ENCODE data around the gene CDC123. TPM values are rescaled to one million over a fixed set of nuclear protein-coding genes. Genes with fewer than 3 reads are reported as not detected.

The CDC123 gene
- polyA plus RNA-seq (2011; rRNA removed) (122 and 157 TPM in 2 replicates), polyA minus RNA-seq (2011; rRNA and poly(A)+ RNA removed) (80.1 and 159 TPM in 2 replicates)

- ChIA-PET CTCF (interaction anchor here (0.6 to 3.4 kb wide), 4 partner anchors 11 to 461 kb away, joined by 3 to 15 read pairs (median 6); no protein-coding TSS in a partner anchor), POLR2A (interaction anchor here (0.8 kb wide), 1 partner anchor 153 kb away, joined by 3 read pairs; the partner anchor contains the start of gene UPF2)
- Histone ChIP-seq H3K4me3 (ENCODE audit: low read depth, low read length) (peak within 1 kb of the TSS; percentile 79), H3K36me3 (ENCODE audit: control insufficient read depth, insufficient read depth, low read length) (no peaks in the 10 kb centered on the region; the same call in 1 of the 2 replicates), H3K27me3 (ENCODE audit: control insufficient read depth, insufficient read depth, low read length) (no peaks in the 10 kb centered on the region)
- peak; percentile 54 for DNase-seq (ENCODE audit: low read depth)
- 0 out of 2 replicates have a peak, but pooled peaks have one; percentile 9 for TF ChIP-seq CTCF (IDR thresholded peaks at IDR 0.05; ENCODE audit: insufficient read depth, low read depth, low read length)
Measured at GRCh38 chr10:12195603-12196506, at the start of gene CDC123, which contains the start of gene NUDT5. CDC123 (plus strand) TSS chr10:12196188; CDS start chr10:12196246, 58 bp downstream. NUDT5 (minus strand) TSS chr10:12195891; CDS start chr10:12186291, 9,600 bp downstream.

- no peak for DNase-seq (ENCODE audit: low read depth)
- CTCF ChIA-PET, result interaction anchor here (1.2 kb wide), 1 partner anchor 20 kb away, joined by 3 read pairs; no protein-coding TSS in a partner anchor
- no peaks in the 10 kb centered on the region for H3K27me3 ChIP-seq (ENCODE audit: control insufficient read depth, insufficient read depth, low read length)
- no peaks in the 10 kb centered on the region; the same call in 1 of the 2 replicates for H3K36me3 ChIP-seq (ENCODE audit: control insufficient read depth, insufficient read depth, low read length)
- no peak overlapping the region for H3K4me3 ChIP-seq (ENCODE audit: low read depth, low read length)
- no peak for TF ChIP-seq CTCF (IDR thresholded peaks at IDR 0.05; ENCODE audit: insufficient read depth, low read depth, low read length)
- POLR2A ChIA-PET, result no interaction called here
Measured at GRCh38 chr10:12150163-12150562, 45.8 kb upstream of the CDC123 start.

GRCh38 chr10:12154516-12154915, 41.5 kb upstream of the CDC123 start:
- POLR2A ChIA-PET, result no interaction called here

GRCh38 chr10:12156367-12157123, 39.4 kb upstream of the CDC123 start:
- DNase-seq (ENCODE audit: low read depth), result no peak
- Histone ChIP-seq H3K36me3 (ENCODE audit: control insufficient read depth, insufficient read depth, low read length) (peaks cover 6% of the 10 kb centered on the region), H3K4me3 (ENCODE audit: low read depth, low read length) (no peak overlapping the region), H3K27me3 (ENCODE audit: control insufficient read depth, insufficient read depth, low read length) (no peaks in the 10 kb centered on the region)
- ChIA-PET CTCF (interaction anchor here (0.9 kb wide), 1 partner anchor 13 kb away, joined by 3 read pairs; no protein-coding TSS in a partner anchor), POLR2A (no interaction called here)
- TF ChIP-seq CTCF (IDR thresholded peaks at IDR 0.05; ENCODE audit: insufficient read depth, low read depth, low read length), result no peak

More at GRCh38 chr10:12154516-12154915, 41.5 kb upstream of the CDC123 start:
- H3K36me3 ChIP-seq (ENCODE audit: control insufficient read depth, insufficient read depth, low read length), result peaks cover 6% of the 10 kb centered on the region
- no peaks in the 10 kb centered on the region for H3K27me3 ChIP-seq (ENCODE audit: control insufficient read depth, insufficient read depth, low read length)
- CTCF ChIA-PET, result no interaction called here
- no peak for DNase-seq (ENCODE audit: low read depth)
- TF ChIP-seq CTCF (IDR thresholded peaks at IDR 0.05; ENCODE audit: insufficient read depth, low read depth, low read length), result no peak
- H3K4me3 ChIP-seq (ENCODE audit: low read depth, low read length), result no peak overlapping the region

Data from BJ (cell line).